ENCODE measurements around the gene HARS2.

- no peak for TF ChIP-seq POLR2AphosphoS5 (IDR thresholded peaks at IDR 0.05; ENCODE audit: low read depth, low read length)
- no peak for TF ChIP-seq POLR2A (IDR thresholded peaks at IDR 0.05; ENCODE audit: low read depth, low read length)
- TF ChIP-seq TAF1 (IDR thresholded peaks at IDR 0.05; ENCODE audit: borderline replicate concordance, low read depth, low read length): no peak
Measured at GRCh38 chr5:140694276-140694675, 3.0 kb downstream of the HARS2 start.

All from GM12892 (cell line).